GM18511 (cell line): Measurements from ENCODE around the gene NAALADL2.
"Not testable (repeated sequence)": the region's sequence is repeated elsewhere in the genome, so short reads cannot be mapped to it uniquely, and the experiment has no call there.

Experiments used
- ATAC-seq: cut with Tn5 transposase; IDR thresholded peaks from one replicate; pipeline ENCODE4 v1.9.1; 2021; ENCODE audit warnings: mild to moderate bottlenecking, moderate library complexity; ENCODE audit not compliant: unreplicated experiment

Gene NAALADL2

DNA sequence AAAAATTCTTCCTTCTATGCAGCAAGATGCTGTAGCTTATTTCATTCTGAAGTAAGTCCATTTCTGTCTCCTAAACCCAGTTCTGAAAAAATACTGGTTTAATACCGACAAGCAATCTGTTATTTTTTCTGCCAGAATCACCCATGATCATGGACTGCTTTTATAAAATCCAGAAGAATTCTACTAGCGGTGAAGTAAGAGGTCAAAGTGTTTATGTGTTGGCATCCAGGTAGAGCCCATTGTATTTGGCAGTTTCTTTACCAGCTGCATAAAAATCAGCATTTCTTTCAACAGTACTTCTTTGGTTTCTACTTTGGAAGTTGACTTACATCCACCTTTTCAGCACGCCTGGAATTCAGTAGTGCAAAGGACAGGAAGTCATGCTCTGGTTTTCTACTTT is 484.8 kb downstream of the NAALADL2 start:
- ATAC-seq: no peak

DNA sequence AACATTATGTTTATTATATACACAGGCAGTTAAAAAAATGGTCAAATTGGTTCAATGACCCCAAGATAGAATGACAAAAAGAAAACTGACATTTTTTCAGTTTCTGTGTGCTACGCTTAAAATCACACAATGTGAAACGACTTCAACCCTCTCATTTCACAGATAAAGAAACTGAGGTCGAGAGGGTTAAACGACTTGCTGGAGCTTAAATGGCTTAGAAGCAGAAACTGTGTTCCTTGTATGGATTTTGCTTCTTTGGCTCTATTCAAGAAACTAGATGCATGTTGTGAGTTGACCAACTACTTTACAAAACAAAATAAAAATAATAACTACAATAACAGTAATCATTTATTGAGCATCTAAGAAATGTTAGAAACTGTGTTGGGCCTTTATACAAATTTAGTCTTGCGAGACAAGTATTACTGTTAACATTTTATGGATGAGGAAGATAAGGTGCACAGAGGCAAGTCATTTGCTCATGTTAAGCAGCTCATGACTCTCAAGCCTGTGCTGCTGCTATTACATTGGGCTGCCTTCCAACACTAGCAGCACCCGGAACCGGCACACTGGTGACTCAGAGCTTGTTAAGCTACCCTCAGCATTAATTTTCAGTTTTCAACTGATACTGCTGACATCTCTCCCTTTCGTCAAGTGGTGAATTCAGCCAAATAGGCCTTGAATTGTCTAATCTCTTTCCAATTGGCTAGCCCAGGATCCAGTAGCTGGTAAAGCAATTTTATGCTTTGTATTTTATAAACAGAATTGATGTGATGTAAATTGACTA is 487.6 kb downstream of the NAALADL2 start:
- ATAC-seq: no peak

DNA sequence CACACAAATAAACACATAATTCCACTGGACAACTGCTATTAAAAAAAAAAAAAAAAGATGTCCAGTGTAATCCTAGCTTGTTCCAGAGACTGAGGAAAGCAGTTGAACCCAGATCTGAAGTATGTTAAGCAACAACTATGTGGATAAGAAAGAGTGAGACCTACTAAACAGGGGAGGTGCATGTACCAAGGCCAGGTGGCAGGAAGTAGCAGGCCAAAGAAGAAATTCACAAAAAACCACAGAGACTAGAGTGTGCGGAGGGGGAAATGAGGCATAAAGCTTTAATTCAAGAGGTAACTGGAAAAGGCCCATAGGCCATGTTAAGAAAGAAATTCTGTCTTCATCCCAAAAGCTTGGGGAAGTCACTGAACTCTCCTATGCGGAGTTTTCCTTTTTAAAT is 490.0 kb downstream of the NAALADL2 start:
- peak; percentile 62 for ATAC-seq

GRCh38 chr3:175355801-175356335 is 496.7 kb downstream of the NAALADL2 start:
- no peak for ATAC-seq

GRCh38 chr3:175356899-175357324 is 497.8 kb downstream of the NAALADL2 start:
- ATAC-seq: no peak

- no peak for ATAC-seq
Observed at GRCh38 chr3:175357758-175358157, 498.6 kb downstream of the NAALADL2 start.

DNA sequence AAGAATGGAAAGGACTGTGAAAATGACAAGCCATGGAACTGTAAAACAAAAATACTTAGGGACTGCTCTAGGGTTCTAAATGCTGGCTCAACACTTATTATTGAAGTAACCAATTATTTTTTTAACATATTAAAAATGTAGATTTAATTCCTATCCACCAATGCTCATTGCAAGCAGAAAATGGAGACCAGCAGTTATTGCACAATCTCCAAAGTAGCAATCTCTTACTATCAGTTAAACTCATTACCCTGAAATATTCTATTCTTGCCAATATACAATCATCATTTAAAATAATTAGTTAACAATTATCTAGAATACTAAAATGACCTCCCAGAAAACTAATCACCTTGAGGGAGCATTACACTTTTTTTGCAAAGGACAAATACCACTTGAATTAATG is 499.8 kb downstream of the NAALADL2 start:
- ATAC-seq: no peak

DNA sequence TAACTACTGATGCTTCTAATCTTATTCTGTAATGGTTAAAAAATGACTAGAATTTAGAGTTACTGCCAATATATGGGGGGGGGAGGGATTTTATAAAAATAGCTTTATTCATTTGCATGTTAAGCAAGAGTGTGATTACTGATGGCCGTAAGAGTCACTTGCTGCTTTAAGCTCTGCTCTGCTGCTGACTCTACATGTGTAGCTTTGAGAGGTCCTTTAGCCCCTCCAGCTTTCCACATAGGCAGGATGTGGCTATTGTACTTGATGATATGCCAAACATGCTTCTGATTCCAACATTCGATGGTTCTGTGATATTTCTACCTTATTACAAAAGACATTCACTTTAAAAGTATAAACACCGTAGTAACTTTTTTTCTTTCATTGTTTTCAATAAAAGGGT is 511.3 kb downstream of the NAALADL2 start:
- not testable (repeated sequence) for ATAC-seq

- ATAC-seq: not testable (repeated sequence)
Observed at GRCh38 chr3:175371187-175371586, 512.1 kb downstream of the NAALADL2 start.

DNA sequence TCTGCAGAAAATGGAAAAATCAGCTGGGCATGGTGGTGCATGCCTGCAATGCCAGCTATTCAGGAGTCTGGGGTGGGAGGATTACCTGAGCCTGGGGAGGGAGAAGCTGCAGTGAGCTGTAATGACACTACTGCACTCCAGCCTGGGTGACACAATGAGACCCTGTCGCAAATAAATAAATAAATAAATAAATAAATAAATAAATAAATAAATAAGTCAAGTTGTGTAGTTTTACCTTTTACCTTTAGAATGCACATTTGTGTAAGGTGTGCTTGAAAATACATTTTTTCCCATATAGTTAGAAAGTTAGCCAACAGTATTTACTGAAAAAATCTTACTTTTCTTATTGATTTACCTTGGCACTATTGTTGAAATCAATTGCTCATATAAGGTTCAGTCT is 515.6 kb downstream of the NAALADL2 start:
- no peak for ATAC-seq

GRCh38 chr3:175378348-175378747 is 519.2 kb downstream of the NAALADL2 start:
- ATAC-seq: peak; percentile 74

- ATAC-seq: no peak
Observed at GRCh38 chr3:175381685-175382084, 522.6 kb downstream of the NAALADL2 start.

GRCh38 chr3:175383371-175383770 is 524.2 kb downstream of the NAALADL2 start:
- ATAC-seq: no peak

GRCh38 chr3:175383813-175384212 is 524.7 kb downstream of the NAALADL2 start:
- ATAC-seq: no peak

DNA sequence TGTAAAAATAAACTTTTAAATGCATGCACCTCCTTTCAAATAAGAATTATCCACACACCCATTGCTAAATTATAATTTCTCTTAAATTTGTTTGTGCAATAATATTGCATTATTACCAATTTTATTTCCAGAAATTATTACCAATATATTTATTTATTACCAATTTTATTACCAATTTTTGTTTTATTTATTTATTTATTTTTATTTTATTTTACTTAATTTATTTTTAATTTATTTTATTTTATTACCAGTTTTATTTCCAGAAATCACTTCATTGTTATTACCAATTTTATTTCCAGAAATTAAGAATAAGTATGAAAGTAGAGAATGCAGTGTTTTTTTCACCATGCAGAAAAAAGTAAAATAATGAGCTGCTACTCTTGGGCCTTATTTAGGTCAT is 525.4 kb downstream of the NAALADL2 start:
- no peak for ATAC-seq

- no peak for ATAC-seq
Observed at GRCh38 chr3:175386630-175387029, 527.5 kb downstream of the NAALADL2 start.

DNA sequence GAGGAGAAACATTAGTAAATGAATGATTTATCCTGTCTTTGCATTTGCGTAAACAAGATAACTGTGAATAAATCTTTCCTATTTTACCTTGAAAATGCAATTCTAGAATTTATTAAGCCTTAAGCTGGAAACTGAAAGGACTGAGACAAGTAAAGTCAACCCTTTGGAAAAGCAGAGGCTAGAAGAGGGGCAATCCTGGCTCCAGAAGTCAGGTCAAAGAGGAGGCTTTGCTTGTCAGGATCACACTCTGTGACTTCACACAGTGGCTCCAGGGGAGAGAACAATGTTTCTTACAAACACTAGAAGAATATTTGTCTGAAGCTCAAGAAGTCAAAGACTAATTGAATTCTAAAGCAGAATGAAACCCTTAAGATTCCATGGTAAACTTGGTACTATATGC is 530.4 kb downstream of the NAALADL2 start:
- no peak for ATAC-seq

DNA sequence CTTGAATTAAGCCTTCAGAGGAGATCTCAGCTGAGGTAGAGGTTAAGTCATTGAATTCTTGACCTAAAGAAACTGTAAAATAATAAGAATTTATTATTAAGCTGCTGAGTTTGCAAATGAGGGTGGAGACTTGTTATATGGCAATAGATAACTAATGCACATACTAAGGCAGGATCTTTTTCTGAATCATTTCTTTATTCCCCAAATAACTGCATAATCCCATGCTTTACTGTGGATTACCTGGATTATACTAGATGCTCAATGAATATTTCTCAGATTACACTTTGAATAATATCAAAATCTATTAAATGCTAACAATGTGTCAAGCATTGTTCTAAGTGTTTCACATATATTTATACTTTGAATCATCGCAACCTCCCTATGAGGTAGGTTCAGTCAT is 532.5 kb downstream of the NAALADL2 start:
- no peak for ATAC-seq

DNA sequence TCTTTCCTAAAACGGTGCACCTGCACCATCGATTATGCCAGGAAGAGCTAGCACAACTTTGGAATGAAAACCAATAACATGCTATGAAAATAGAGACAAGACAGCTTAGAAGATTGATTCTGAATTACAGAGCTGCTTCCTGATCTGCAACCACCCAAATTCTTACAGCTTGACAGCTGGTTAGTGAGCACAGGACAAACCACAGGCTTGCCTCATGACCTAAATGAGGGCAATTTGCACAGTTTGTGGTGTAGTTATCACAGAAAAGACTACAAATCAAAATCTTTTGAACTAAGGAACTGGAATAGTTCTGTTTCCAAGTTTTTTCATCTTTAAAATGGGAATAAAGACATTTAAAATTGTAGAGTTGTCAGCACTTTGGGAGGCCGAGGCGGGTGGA is 533.5 kb downstream of the NAALADL2 start:
- no peak for ATAC-seq

DNA sequence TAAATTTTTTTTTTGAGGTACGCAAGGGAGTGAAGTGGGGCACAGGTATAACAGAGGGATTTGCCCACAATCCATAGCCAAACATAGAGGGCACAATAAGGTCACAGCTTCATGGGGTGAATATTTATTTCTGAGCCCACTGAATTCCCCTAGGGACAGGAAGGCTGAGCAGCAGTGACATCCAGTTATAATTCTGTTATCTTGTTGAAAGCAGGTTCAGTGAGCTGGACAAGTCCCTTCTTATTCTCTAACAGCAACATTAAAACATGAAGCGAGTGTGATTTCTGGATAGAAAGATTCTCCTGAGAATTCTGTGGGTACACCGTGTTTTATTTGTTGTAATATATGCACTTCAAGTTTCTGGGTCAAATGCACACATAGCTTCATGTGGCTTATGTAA is 538.2 kb downstream of the NAALADL2 start:
- ATAC-seq: no peak

DNA sequence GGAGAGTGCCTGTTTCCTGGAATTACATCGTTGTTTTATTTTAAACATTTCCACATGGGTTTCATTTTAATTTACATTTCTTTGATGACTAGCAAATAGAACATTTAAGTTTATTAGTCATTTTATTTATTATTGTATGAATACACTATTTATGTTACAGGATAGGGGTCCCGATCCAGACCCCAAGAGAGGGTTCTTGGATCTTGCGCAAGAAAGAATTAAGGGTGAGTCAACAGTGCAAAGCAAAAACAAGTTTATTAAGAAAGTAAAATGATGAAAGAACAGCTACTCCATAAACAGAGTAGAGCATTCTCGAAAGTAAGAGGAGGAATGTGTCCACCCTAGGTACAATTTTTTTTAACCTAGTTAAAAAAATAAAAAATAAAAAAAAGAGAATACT is 539.5 kb downstream of the NAALADL2 start:
- no peak for ATAC-seq

GRCh38 chr3:175399156-175399840 is 540.2 kb downstream of the NAALADL2 start:
- ATAC-seq: no peak
